SK-N-MC (cell line): Measurements from ENCODE around the gene SLC44A1.

Source experiments
- DNase-seq: peaks from one replicate; pipeline ENCODE4 v3.0.0-alpha.2; 2011; ENCODE audit warnings: low read depth, low spot score
- H3K27ac ChIP-seq: fragments of 200-600 bp; sonication (generic); 2 replicates; pipeline ENCODE4 v1.5.1; 2016; ENCODE audit warnings: mixed run types
- H3K36me3 ChIP-seq: fragments of 200-600 bp; sonication (generic); 2 replicates; pipeline ENCODE4 v1.6.1; 2017; ENCODE audit warnings: antibody characterized with exemption, low read length, mixed read lengths; ENCODE audit not compliant: insufficient read depth
- H3K4me3 ChIP-seq: fragments of 200-600 bp; sonication (generic); 2 replicates; pipeline ENCODE4 v1.5.1; 2016
- H3K9ac ChIP-seq: fragments of 200-600 bp; sonication (generic); 2 replicates; pipeline ENCODE4 v1.8.0; 2017; ENCODE audit warnings: mixed run types, mixed read lengths; ENCODE audit not compliant: insufficient read length
- H3K9me3 ChIP-seq: fragments of 200-600 bp; sonication (generic); 2 replicates; pipeline ENCODE4 v1.6.1; 2017; ENCODE audit warnings: low read depth, mild to moderate bottlenecking, antibody characterized with exemption, low read length, moderate library complexity, mixed read lengths
- EZH2 ChIP-seq: fragments of 200-600 bp; sonication (generic); IDR thresholded peaks from one replicate; pipeline ENCODE4 v1.6.1; 2017; ENCODE audit warnings: antibody characterized with exemption
- FOXP2 ChIP-seq: optimal IDR thresholded peaks from 2 replicates; pipeline ENCODE3; 2011; ENCODE audit warnings: mild to moderate bottlenecking, moderate library complexity; ENCODE audit not compliant: insufficient read depth; ENCODE audit errors: extremely low read length, control extremely low read depth
- POLR2AphosphoS5 ChIP-seq: IDR thresholded peaks from 2 replicates; pipeline ENCODE4 v1.6.1; 2012; ENCODE audit warnings: mild to moderate bottlenecking, low read depth, low read length, borderline replicate concordance

The SLC44A1 gene

GRCh38 chr9:105306351-105307140 lies 62.1 kb downstream of the SLC44A1 start:
- Histone ChIP-seq H3K9me3 (no peaks in the 10 kb centered on the region), H3K27ac (no peak overlapping the region), H3K9ac (no peak overlapping the region), H3K4me3 (no peak overlapping the region), H3K36me3 (no peaks in the 10 kb centered on the region)
- DNase-seq, result no peak
- no peak for TF ChIP-seq FOXP2
- no peak for TF ChIP-seq EZH2
- TF ChIP-seq POLR2AphosphoS5, result no peak

GRCh38 chr9:105307591-105308130 lies 63.2 kb downstream of the SLC44A1 start:
- H3K9me3 ChIP-seq, result no peaks in the 10 kb centered on the region
- no peak for DNase-seq
- no peak for TF ChIP-seq EZH2
- no peak for TF ChIP-seq FOXP2
- TF ChIP-seq POLR2AphosphoS5, result no peak
- H3K36me3 ChIP-seq, result no peaks in the 10 kb centered on the region
- H3K4me3 ChIP-seq, result no peak overlapping the region
- H3K27ac ChIP-seq, result no peak overlapping the region
- no peak overlapping the region for H3K9ac ChIP-seq

GRCh38 chr9:105308461-105309341 lies 64.2 kb downstream of the SLC44A1 start:
- no peak for DNase-seq

GRCh38 chr9:105309531-105309931 lies 65.1 kb downstream of the SLC44A1 start:
- TF ChIP-seq EZH2 (no peak), POLR2AphosphoS5 (no peak), FOXP2 (no peak)
- no peak overlapping the region for H3K27ac ChIP-seq
- H3K36me3 ChIP-seq, result no peaks in the 10 kb centered on the region
- no peaks in the 10 kb centered on the region for H3K9me3 ChIP-seq
- H3K9ac ChIP-seq, result no peak overlapping the region
- H3K4me3 ChIP-seq, result no peak overlapping the region
- no peak for DNase-seq

More at GRCh38 chr9:105308461-105309341, 64.2 kb downstream of the SLC44A1 start:
- no peak overlapping the region for H3K27ac ChIP-seq
- no peaks in the 10 kb centered on the region for H3K36me3 ChIP-seq
- TF ChIP-seq POLR2AphosphoS5 (no peak), EZH2 (no peak), FOXP2 (no peak)
- H3K4me3 ChIP-seq, result no peak overlapping the region
- no peak overlapping the region for H3K9ac ChIP-seq
- H3K9me3 ChIP-seq, result no peaks in the 10 kb centered on the region

- H3K4me3 ChIP-seq, result no peak overlapping the region
- no peak overlapping the region for H3K27ac ChIP-seq
- no peaks in the 10 kb centered on the region for H3K9me3 ChIP-seq
- no peak for DNase-seq
- no peaks in the 10 kb centered on the region for H3K36me3 ChIP-seq
- TF ChIP-seq FOXP2, result no peak
- no peak for TF ChIP-seq POLR2AphosphoS5
- no peak for TF ChIP-seq EZH2
- no peak overlapping the region for H3K9ac ChIP-seq
Measured at GRCh38 chr9:105311306-105311705, 66.9 kb downstream of the SLC44A1 start.

DNA sequence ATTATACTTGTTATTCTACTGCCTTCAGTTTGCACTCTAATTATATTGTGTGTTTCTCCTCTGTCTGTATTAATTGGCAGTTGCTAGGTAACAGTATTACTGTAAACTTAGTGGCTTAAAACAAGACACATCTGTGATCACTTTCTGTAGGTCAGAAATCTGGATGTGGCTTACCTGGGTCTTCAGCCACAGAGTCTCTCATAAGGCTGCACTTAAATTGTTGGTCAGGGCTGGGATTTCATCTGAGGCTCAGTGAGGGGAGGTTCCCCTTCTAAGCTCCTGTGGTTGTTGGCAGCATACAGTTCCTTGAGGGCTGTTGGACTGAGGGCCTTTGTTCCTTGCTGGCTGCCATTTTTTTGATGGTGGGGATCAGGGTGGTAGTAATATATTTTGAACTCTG lies 68.8 kb downstream of the SLC44A1 start:
- H3K9ac ChIP-seq, result no peak overlapping the region
- H3K9me3 ChIP-seq, result no peaks in the 10 kb centered on the region
- H3K36me3 ChIP-seq, result no peaks in the 10 kb centered on the region
- H3K4me3 ChIP-seq, result no peak overlapping the region
- DNase-seq, result no peak
- no peak for TF ChIP-seq EZH2
- no peak for TF ChIP-seq POLR2AphosphoS5
- no peak for TF ChIP-seq FOXP2
- H3K27ac ChIP-seq, result no peak overlapping the region

GRCh38 chr9:105316703-105317102 lies 72.3 kb downstream of the SLC44A1 start:
- TF ChIP-seq POLR2AphosphoS5 (no peak), EZH2 (no peak), FOXP2 (no peak)
- Histone ChIP-seq H3K36me3 (no peaks in the 10 kb centered on the region), H3K9ac (no peak overlapping the region), H3K27ac (no peak overlapping the region), H3K4me3 (no peak overlapping the region), H3K9me3 (no peaks in the 10 kb centered on the region)
- DNase-seq, result no peak

DNA sequence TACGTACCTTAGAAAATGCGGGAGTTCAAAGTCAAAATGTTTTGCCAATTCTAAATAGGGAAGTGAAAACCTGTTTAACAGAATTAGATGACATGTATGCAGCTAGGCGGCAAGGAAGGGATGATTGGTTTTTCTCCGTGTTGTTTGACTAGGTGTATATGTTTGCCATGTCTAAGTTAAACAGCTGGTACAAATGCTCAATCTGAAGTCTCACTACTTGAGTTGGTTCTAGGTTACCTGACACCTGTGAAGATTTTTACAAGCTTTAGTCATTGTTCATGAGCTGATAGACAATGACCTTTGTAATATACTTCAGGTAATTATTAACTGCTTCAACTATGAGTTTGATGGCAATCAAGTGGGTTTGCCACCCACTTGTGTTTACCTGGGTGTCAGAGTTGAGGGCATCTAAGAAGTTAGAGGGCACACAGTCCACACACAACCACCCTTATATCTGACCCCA lies 74.3 kb downstream of the SLC44A1 start:
- Histone ChIP-seq H3K4me3 (no peak overlapping the region), H3K36me3 (no peaks in the 10 kb centered on the region), H3K9ac (no peak overlapping the region), H3K27ac (no peak overlapping the region), H3K9me3 (no peaks in the 10 kb centered on the region)
- TF ChIP-seq FOXP2, result no peak
- no peak for TF ChIP-seq EZH2
- no peak for TF ChIP-seq POLR2AphosphoS5
- DNase-seq, result no peak
